Kidney (tissue), 14 donors: ENCODE measurements around the gene KDM6A. TPM values are rescaled to one million over a fixed set of nuclear protein-coding genes. Genes with fewer than 3 reads are reported as not detected.

Experiments used
- DNase-seq, 5 donors: peaks; one replicate each; pipeline ENCODE4 v3.0.0-alpha.2; 2013 to 2020
- FAIRE-seq: peaks from 2 replicates; lab custom pipeline; 2012; peaks lifted over from hg19 to GRCh38; lab: Jason Lieb, UNC
- H3K27ac ChIP-seq, 2 donors: one replicate each; pipeline ENCODE4 v1.7.0; 2013; ENCODE audit warnings: low read depth in 2 of 2, low read length in 2 of 2, inconsistent platforms in 1 of 2
- H3K27me3 ChIP-seq: one replicate; pipeline ENCODE4 v1.7.1; 2013; ENCODE audit warnings: low read length, inconsistent platforms; ENCODE audit not compliant: control insufficient read depth, insufficient read depth
- H3K36me3 ChIP-seq, 3 donors: one replicate each; pipeline versions ENCODE4 v1.7.0 to v1.7.1; 2013; ENCODE audit warnings: low read length in 3 of 3, control low read depth in 1 of 3, inconsistent platforms in 1 of 3; ENCODE audit not compliant: insufficient read depth in 3 of 3, control insufficient read depth in 2 of 3
- H3K4me1 ChIP-seq, 3 donors: one replicate each; pipeline versions ENCODE4 v1.7.0 to v1.7.1; 2013; ENCODE audit warnings: low read length in 3 of 3, inconsistent platforms in 1 of 3, low read depth in 1 of 3; ENCODE audit not compliant: control insufficient read depth in 2 of 3, insufficient read depth in 2 of 3
- H3K4me3 ChIP-seq, 3 donors: one replicate each; pipeline versions ENCODE4 v1.7.0 to v1.8.1; 2013; ENCODE audit warnings: low read length in 3 of 3, control low read depth in 1 of 3, inconsistent platforms in 1 of 3
- H3K9ac ChIP-seq, 3 donors: one replicate each; pipeline versions ENCODE4 v1.7.0 to v1.7.1; 2013; ENCODE audit warnings: low read length in 3 of 3, control low read depth in 1 of 3, inconsistent platforms in 1 of 3
- H3K9me3 ChIP-seq, 3 donors: one replicate each; pipeline versions ENCODE4 v1.7.0 to v1.7.1; 2013; ENCODE audit warnings: low read length in 3 of 3, control low read depth in 1 of 3, inconsistent platforms in 1 of 3; ENCODE audit not compliant: control insufficient read depth in 2 of 3, insufficient read depth in 1 of 3
- intact Hi-C: fragments of 100-400 bp; cut with DNase I; formaldehyde crosslinking; loops from one replicate; pipeline ENCODE4 v1.11.1; 2022
- polyA plus RNA-seq: library from polyadenylated mRNA; stranded (reverse); fragments of 350-450 nt; fragmentation: Illumina TruSeq; extraction: RNeasy Lipid Tissue Mini Kit (QIAGEN cat#74804); gene quantifications from one replicate; pipeline ENCODE4 v1.2.3, GENCODE V29; 2014; ENCODE audit warnings: low read depth, low replicate concordance; ENCODE audit not compliant: insufficient read depth
- total RNA-seq: library from RNA; stranded (reverse); fragmentation: NEBNext Ultra II Directional; extraction: Animal tissue kit (Norgen Biotek cat#: 25700); gene quantifications from one replicate; pipeline ENCODE4 v1.2.1, GENCODE V29; 2021
- TF ChIP-seq, protein P1 (sequence below): IDR thresholded peaks from 3 replicates; pipeline ENCODE4 v1.5.1; 2012; ENCODE audit warnings: mild to moderate bottlenecking, moderate library complexity, borderline replicate concordance; ENCODE audit not compliant: insufficient read depth; ENCODE audit errors: extremely low read depth
- donor health status: control.
- donor health status: control.
- donor health status: control.
- donor health status: control.
- donor health status: control.
- donor health status: DM: yes; HTN: yes; CAD: no.
- donor health status: Normal renal cell carcinoma (clear cell type).

The KDM6A gene
- total and polyA plus RNA-seq, 2 donors from 2014 or later = 7.7 to 40.8 TPM

DNA sequence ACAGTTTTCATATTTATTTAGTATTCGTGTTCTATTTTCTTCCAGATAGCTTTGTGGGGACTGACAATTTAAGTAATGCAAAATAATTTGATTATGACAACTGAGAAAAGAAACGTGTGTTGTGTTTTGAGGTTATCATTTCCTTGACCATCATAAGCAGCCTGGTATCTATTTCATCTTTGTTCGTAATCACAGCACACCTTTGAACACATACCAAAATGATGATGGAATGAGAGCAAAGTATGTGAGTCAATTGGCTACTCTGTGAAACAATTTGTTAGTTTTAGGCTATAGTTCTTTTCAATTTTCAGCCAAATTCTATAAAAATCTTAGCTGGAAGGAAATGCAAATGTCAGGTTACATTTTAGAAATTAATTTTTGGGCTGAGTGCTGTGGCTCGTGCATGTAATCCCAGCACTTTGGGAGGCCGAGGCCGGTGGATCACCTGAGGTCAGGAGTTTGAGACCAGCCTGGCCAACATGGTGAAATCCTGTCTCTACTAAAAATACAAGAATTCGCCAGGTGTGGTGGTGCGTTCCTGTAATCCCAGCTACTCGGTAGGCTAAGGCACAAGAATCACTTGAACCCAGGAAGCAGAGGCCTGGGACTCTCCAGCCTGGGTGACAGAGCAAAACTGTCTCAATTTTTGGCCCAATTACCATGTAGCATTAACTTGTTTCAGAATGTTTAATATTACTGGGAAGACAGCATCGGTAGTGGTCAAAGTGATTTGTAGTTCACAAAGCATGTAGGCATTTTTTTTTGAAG is 30.3 kb upstream of the KDM6A start:
- H3K36me3 ChIP-seq = no peaks in the 10 kb centered on the region
- intact Hi-C loops = no loop called here
- no peak for FAIRE-seq

GRCh38 chrX:44843318-44843702 is 29.7 kb upstream of the KDM6A start:
- Histone ChIP-seq H3K4me3 (no peak overlapping the region), H3K36me3 (no peaks in the 10 kb centered on the region), H3K9me3 (no peaks in the 10 kb centered on the region), H3K9ac (no peak overlapping the region), H3K27ac (no peak overlapping the region), H3K4me1 (no peaks in the 10 kb centered on the region), H3K27me3 (no peaks in the 10 kb centered on the region)
- FAIRE-seq (no peak), DNase-seq (peak in 1 of 5 donors; percentile 0)
- TF ChIP-seq, protein P1, sequence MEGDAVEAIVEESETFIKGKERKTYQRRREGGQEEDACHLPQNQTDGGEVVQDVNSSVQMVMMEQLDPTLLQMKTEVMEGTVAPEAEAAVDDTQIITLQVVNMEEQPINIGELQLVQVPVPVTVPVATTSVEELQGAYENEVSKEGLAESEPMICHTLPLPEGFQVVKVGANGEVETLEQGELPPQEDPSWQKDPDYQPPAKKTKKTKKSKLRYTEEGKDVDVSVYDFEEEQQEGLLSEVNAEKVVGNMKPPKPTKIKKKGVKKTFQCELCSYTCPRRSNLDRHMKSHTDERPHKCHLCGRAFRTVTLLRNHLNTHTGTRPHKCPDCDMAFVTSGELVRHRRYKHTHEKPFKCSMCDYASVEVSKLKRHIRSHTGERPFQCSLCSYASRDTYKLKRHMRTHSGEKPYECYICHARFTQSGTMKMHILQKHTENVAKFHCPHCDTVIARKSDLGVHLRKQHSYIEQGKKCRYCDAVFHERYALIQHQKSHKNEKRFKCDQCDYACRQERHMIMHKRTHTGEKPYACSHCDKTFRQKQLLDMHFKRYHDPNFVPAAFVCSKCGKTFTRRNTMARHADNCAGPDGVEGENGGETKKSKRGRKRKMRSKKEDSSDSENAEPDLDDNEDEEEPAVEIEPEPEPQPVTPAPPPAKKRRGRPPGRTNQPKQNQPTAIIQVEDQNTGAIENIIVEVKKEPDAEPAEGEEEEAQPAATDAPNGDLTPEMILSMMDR = no peak
- intact Hi-C loops = no loop called here

More for the DNA sequence above, 30.3 kb upstream of the KDM6A start:
- H3K9me3 ChIP-seq = no peaks in the 10 kb centered on the region
- DNase-seq = no peak
- no peak overlapping the region for H3K4me3 ChIP-seq
- TF ChIP-seq, protein P1 = no peak
- H3K27me3 ChIP-seq = no peaks in the 10 kb centered on the region
- H3K9ac ChIP-seq = no peak overlapping the region
- H3K27ac ChIP-seq = no peak overlapping the region
- no peaks in the 10 kb centered on the region for H3K4me1 ChIP-seq

DNA sequence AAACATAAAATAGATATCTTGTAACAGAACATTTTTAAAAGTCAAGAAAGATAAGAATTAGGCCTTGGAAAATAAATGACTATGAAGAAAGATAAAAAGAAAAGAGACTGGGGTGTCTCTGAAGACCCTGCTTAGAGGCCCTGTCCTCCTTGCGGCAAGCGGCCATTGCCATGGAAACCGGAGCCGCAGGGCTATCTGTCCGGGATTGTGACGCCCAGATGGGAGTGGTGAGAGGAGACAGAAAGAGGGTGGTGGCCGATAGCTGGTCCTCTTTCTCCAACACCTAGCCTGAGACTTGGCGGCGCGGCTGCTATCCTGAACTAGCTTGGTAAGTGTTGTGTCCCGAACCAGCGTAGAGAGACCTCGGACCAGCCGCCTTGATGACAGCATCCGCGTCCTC is 29.2 kb upstream of the KDM6A start, which contains the start of gene DUSP21:
DUSP21 (plus strand) TSS at position 269 of the 400 bp plus-strand sequence; CDS start at position 381, 112 bp downstream.
- FAIRE-seq (no peak), DNase-seq (no peak)
- no peak within 1 kb of the TSS for H3K9ac ChIP-seq
- no peaks in the 10 kb centered on the region for H3K36me3 ChIP-seq
- no peak within 1 kb of the TSS for H3K27ac ChIP-seq
- no peak within 1 kb of the TSS for H3K4me3 ChIP-seq
- H3K9me3 ChIP-seq = no peaks in the 10 kb centered on the region
- TF ChIP-seq, protein P1 = no peak
- no peaks in the 10 kb centered on the region for H3K4me1 ChIP-seq
- intact Hi-C loops = no loop called here
- H3K27me3 ChIP-seq = no peaks in the 10 kb centered on the region
